ENCODE data around the gene S100A12. TPM values are rescaled to one million over a fixed set of nuclear protein-coding genes. Genes with fewer than 3 reads are reported as not detected.

S100A12 gene
- total RNA-seq, 2 experiments from 2014 or later, result not detected

DNA sequence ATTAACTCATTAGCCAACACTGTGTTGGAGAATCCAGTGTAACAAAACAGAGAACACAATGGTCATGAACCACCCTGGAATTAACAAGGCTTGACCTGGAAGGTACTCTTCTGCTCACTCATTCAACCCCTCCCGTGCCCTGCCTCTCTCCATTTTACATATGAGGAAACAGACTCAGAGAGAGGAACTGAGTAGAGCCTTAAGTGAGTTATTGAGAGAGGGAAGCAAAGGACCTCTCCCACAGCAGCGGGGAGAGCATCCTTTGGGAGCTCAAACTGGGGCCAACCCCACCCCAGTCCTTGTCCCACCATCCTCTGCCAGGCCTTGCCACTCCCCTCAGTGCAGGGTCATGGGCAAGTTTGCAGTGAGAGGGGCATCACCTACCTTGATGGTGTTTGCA is 1.4 kb downstream of the S100A12 start:
- Histone ChIP-seq H3K9me2 (ENCODE audit: insufficient read depth, low read length) (no peaks in the 10 kb centered on the region), H3K4me3 (ENCODE audit: low read depth, low read length, poor library complexity, severe bottlenecking) (no peak overlapping the region), H3K36me3 (ENCODE audit: insufficient read depth, low read length) (no peaks in the 10 kb centered on the region), H4K20me1 (ENCODE audit: insufficient read depth, low read length) (no peaks in the 10 kb centered on the region), H2AFZ (ENCODE audit: low read length) (no peak overlapping the region), H3K9me3 (ENCODE audit: low read length) (no peaks in the 10 kb centered on the region), H3K27ac (ENCODE audit: low read depth, low read length, poor library complexity, severe bottlenecking) (no peak overlapping the region), H3K79me2 (ENCODE audit: insufficient read depth, low read depth, low read length) (no peaks in the 10 kb centered on the region), H3K4me2 (ENCODE audit: low read length) (no peak overlapping the region), H3K4me1 (ENCODE audit: insufficient read depth, low read length, poor library complexity, severe bottlenecking) (no peaks in the 10 kb centered on the region)
- BruUV-seq (replicated peaks), result no TSS peak
- intact Hi-C loops (cut with micrococcal nuclease; ENCODE audit: unreplicated experiment), result no loop called here
- ChIA-PET CTCF (ENCODE audit: unreplicated experiment) (no interaction called here), POLR2A (no interaction called here)
- no peak for TF ChIP-seq EZH2phosphoT487 (IDR thresholded peaks at IDR 0.05; ENCODE audit: borderline replicate concordance, low read depth, low read length)
- TF ChIP-seq, protein P1, sequence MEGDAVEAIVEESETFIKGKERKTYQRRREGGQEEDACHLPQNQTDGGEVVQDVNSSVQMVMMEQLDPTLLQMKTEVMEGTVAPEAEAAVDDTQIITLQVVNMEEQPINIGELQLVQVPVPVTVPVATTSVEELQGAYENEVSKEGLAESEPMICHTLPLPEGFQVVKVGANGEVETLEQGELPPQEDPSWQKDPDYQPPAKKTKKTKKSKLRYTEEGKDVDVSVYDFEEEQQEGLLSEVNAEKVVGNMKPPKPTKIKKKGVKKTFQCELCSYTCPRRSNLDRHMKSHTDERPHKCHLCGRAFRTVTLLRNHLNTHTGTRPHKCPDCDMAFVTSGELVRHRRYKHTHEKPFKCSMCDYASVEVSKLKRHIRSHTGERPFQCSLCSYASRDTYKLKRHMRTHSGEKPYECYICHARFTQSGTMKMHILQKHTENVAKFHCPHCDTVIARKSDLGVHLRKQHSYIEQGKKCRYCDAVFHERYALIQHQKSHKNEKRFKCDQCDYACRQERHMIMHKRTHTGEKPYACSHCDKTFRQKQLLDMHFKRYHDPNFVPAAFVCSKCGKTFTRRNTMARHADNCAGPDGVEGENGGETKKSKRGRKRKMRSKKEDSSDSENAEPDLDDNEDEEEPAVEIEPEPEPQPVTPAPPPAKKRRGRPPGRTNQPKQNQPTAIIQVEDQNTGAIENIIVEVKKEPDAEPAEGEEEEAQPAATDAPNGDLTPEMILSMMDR (conservative IDR thresholded peaks at IDR 0.05; ENCODE audit: low read length), result no peak
- no peak for DNase-seq (ENCODE audit: low spot score)

DNA sequence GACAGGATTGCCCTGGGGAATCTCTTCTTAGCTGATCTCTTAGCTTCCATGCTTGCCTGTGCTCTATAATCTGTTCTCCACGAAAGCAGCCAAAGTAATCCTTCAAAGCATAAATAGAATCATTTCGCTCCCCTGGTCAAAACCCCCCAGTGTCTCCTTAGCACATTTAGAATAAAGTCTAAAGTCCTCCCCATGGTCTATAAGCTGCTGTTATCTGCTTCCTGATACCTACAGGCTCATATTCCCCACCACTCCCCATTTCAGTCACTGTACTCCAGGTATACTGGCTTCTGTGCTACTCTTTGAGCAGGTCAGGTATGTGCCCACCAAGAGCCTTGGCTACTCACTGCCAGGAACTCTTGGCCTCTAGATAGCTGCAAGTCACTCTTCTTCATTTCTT is 2.9 kb downstream of the S100A12 start:
- H3K4me2 ChIP-seq (ENCODE audit: low read length), result no peak overlapping the region
- H3K79me2 ChIP-seq (ENCODE audit: insufficient read depth, low read depth, low read length), result no peaks in the 10 kb centered on the region
- no peak overlapping the region for H2AFZ ChIP-seq (ENCODE audit: low read length)
- no peaks in the 10 kb centered on the region for H4K20me1 ChIP-seq (ENCODE audit: insufficient read depth, low read length)
- no peak overlapping the region for H3K4me3 ChIP-seq (ENCODE audit: low read depth, low read length, poor library complexity, severe bottlenecking)
- no peak for DNase-seq (ENCODE audit: low spot score)
- POLR2A ChIA-PET, result no interaction called here
- H3K36me3 ChIP-seq (ENCODE audit: insufficient read depth, low read length), result no peaks in the 10 kb centered on the region
- TF ChIP-seq, protein P1 (conservative IDR thresholded peaks at IDR 0.05; ENCODE audit: low read length), result no peak
- TF ChIP-seq EZH2phosphoT487 (IDR thresholded peaks at IDR 0.05; ENCODE audit: borderline replicate concordance, low read depth, low read length), result no peak
- intact Hi-C loops (cut with micrococcal nuclease; ENCODE audit: unreplicated experiment), result no loop called here
- H3K27ac ChIP-seq (ENCODE audit: low read depth, low read length, poor library complexity, severe bottlenecking), result no peak overlapping the region
- no peaks in the 10 kb centered on the region for H3K4me1 ChIP-seq (ENCODE audit: insufficient read depth, low read length, poor library complexity, severe bottlenecking)
- H3K9me2 ChIP-seq (ENCODE audit: insufficient read depth, low read length), result no peaks in the 10 kb centered on the region
- CTCF ChIA-PET (ENCODE audit: unreplicated experiment), result no interaction called here
- BruUV-seq (replicated peaks), result no TSS peak
- no peaks in the 10 kb centered on the region for H3K9me3 ChIP-seq (ENCODE audit: low read length)

DNA sequence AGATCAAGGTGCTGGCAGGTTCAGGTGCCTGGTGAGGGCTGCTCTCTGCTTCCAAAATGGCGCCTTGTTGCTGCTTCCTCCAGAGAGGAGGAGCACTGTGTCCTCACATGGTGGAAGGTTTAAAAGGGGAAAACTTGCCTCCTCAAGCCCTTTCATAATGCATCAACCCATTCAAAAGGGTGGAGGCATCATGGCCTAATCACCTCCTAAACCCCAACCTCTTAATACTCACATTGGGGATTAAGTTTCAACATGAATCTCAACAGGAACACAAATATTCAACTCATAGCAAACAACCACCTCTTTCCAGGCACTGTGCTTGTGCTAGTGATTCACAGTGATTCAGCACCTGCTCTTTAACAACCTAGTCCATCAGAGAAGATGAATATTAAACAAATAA is 4.2 kb downstream of the S100A12 start:
- H3K4me2 ChIP-seq (ENCODE audit: low read length), result no peak overlapping the region
- CTCF ChIA-PET (ENCODE audit: unreplicated experiment), result no interaction called here
- no peak overlapping the region for H3K4me3 ChIP-seq (ENCODE audit: low read depth, low read length, poor library complexity, severe bottlenecking)
- H3K79me2 ChIP-seq (ENCODE audit: insufficient read depth, low read depth, low read length), result no peaks in the 10 kb centered on the region
- H3K4me1 ChIP-seq (ENCODE audit: insufficient read depth, low read length, poor library complexity, severe bottlenecking), result no peaks in the 10 kb centered on the region
- H3K9me3 ChIP-seq (ENCODE audit: low read length), result no peaks in the 10 kb centered on the region
- no TSS peak for BruUV-seq (replicated peaks)
- no peaks in the 10 kb centered on the region for H3K36me3 ChIP-seq (ENCODE audit: insufficient read depth, low read length)
- no peak for TF ChIP-seq EZH2phosphoT487 (IDR thresholded peaks at IDR 0.05; ENCODE audit: borderline replicate concordance, low read depth, low read length)
- TF ChIP-seq, protein P1 (conservative IDR thresholded peaks at IDR 0.05; ENCODE audit: low read length), result no peak
- DNase-seq (ENCODE audit: low spot score), result no peak
- no peak overlapping the region for H3K27ac ChIP-seq (ENCODE audit: low read depth, low read length, poor library complexity, severe bottlenecking)
- no peaks in the 10 kb centered on the region for H3K9me2 ChIP-seq (ENCODE audit: insufficient read depth, low read length)
- POLR2A ChIA-PET, result no interaction called here
- H2AFZ ChIP-seq (ENCODE audit: low read length), result no peak overlapping the region
- intact Hi-C loops (cut with micrococcal nuclease; ENCODE audit: unreplicated experiment), result no loop called here
- no peaks in the 10 kb centered on the region for H4K20me1 ChIP-seq (ENCODE audit: insufficient read depth, low read length)

All from OCI-LY7 (cell line).